Endothelial cell (in vitro differentiated cells): ENCODE data around the gene RGS21. TPM values are rescaled to one million over a fixed set of nuclear protein-coding genes. Genes with fewer than 3 reads are reported as not detected.

Experiments
- DNase-seq: peaks from one replicate; pipeline ENCODE4 v3.0.0; 2021; ENCODE audit warnings: low spot score
- H3K27ac Mint-ChIP-seq: one replicate; pipeline ENCODE4 v1.8.0; 2021; ENCODE audit warnings: mixed read lengths, inconsistent platforms; ENCODE audit not compliant: unreplicated experiment
- H3K27me3 Mint-ChIP-seq: one replicate; pipeline ENCODE4 v1.8.0; 2021; ENCODE audit warnings: mild to moderate bottlenecking, moderate library complexity, mixed read lengths, inconsistent platforms; ENCODE audit not compliant: unreplicated experiment
- H3K36me3 Mint-ChIP-seq: one replicate; pipeline ENCODE4 v1.8.0; 2021; ENCODE audit warnings: mild to moderate bottlenecking, low read depth, mixed read lengths, inconsistent platforms; ENCODE audit not compliant: unreplicated experiment
- H3K4me1 Mint-ChIP-seq: one replicate; pipeline ENCODE4 v1.8.0; 2021; ENCODE audit warnings: mild to moderate bottlenecking, mixed read lengths, inconsistent platforms; ENCODE audit not compliant: unreplicated experiment
- H3K4me3 Mint-ChIP-seq: one replicate; pipeline ENCODE4 v1.8.0; 2021; ENCODE audit warnings: mild to moderate bottlenecking, mixed read lengths, inconsistent platforms; ENCODE audit not compliant: unreplicated experiment
- H3K9me3 Mint-ChIP-seq: one replicate; pipeline ENCODE4 v1.8.0; 2021; ENCODE audit warnings: mixed read lengths, inconsistent platforms; ENCODE audit not compliant: unreplicated experiment
- total RNA-seq: library from RNA; stranded (reverse); fragmentation: NEBNext Ultra II Directional; extraction: Animal tissue kit (Norgen Biotek cat#: 25700); gene quantifications from one replicate; pipeline ENCODE4 v1.2.1, GENCODE V29; 2021; ENCODE audit not compliant: unreplicated experiment
- TF ChIP-seq, protein P1 (sequence below): fragments of 200-600 bp; sonication (generic); IDR thresholded peaks from one replicate; pipeline ENCODE4 v1.5.0; 2021; ENCODE audit warnings: antibody characterized with exemption; ENCODE audit not compliant: unreplicated experiment

Gene RGS21
- total RNA-seq, 1 donor from 2014 or later = not detected

DNA sequence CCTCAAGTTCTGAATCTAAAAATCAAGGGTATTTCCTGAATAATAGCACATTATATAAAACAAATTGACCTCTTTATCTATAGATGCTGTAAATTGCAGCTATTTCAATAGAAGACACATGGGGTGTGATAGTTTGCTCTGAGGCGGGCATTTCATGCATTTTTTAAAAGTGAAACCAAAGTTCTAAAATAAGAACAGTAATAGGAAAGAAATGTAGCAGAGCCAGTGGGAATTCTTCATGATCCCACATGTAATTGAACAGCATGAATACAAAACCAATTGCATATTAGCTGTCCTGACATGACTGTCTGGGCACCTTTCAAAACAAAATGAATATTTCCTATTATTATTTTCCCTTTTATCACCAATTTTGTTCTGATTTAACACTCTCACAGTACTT, 85.0 kb downstream of the RGS21 start:
- Mint-ChIP-seq H3K4me3 (no peak overlapping the region), H3K36me3 (no peaks in the 10 kb centered on the region), H3K9me3 (no peaks in the 10 kb centered on the region), H3K4me1 (peaks cover 8% of the 10 kb centered on the region), H3K27ac (no peak overlapping the region), H3K27me3 (no peaks in the 10 kb centered on the region)
- no peak for DNase-seq
- TF ChIP-seq, protein P1, sequence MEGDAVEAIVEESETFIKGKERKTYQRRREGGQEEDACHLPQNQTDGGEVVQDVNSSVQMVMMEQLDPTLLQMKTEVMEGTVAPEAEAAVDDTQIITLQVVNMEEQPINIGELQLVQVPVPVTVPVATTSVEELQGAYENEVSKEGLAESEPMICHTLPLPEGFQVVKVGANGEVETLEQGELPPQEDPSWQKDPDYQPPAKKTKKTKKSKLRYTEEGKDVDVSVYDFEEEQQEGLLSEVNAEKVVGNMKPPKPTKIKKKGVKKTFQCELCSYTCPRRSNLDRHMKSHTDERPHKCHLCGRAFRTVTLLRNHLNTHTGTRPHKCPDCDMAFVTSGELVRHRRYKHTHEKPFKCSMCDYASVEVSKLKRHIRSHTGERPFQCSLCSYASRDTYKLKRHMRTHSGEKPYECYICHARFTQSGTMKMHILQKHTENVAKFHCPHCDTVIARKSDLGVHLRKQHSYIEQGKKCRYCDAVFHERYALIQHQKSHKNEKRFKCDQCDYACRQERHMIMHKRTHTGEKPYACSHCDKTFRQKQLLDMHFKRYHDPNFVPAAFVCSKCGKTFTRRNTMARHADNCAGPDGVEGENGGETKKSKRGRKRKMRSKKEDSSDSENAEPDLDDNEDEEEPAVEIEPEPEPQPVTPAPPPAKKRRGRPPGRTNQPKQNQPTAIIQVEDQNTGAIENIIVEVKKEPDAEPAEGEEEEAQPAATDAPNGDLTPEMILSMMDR = no peak

DNA sequence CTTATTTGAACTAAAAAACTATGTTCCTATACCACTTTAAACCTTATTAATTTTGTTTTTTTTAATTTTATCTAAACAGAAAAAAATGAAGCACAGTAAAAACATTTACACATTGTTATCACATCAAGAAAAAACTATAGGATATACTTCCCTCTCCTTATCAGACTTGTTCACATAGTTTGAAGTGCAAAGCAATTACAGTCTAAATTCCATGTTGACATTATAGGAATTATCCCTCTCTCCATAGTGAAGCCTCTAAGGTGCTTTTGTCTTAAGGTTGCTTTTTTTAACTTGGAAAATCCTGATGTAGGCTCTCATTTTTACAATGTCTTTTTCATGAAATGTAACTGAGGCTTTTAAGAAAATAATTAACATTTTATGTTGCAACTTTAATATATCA, 85.8 kb downstream of the RGS21 start:
- TF ChIP-seq, protein P1 = no peak
- H3K27ac Mint-ChIP-seq = no peak overlapping the region
- H3K4me1 Mint-ChIP-seq = peaks cover 8% of the 10 kb centered on the region
- no peaks in the 10 kb centered on the region for H3K27me3 Mint-ChIP-seq
- no peaks in the 10 kb centered on the region for H3K36me3 Mint-ChIP-seq
- no peak overlapping the region for H3K4me3 Mint-ChIP-seq
- no peaks in the 10 kb centered on the region for H3K9me3 Mint-ChIP-seq
- DNase-seq = no peak

DNA sequence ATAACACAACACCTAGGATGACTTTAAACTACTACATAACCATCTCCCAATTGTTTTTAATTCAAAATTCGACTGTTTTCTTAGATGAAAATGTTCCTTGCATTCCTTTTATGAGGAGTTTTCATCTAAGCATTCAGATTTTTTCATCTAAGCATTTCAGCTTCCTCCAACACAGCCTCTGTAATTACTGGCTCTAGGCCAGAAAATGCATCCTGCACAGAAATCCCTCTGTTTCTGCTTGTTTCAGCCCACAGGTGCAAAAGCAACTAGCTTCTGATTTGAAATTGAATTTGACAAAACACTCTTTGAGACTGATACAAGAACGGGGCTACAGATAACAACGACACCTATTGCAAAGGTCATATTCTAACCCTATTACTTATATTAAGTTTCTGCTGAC, 90.4 kb downstream of the RGS21 start:
- TF ChIP-seq, protein P1 = no peak
- H3K4me3 Mint-ChIP-seq = no peak overlapping the region
- H3K27me3 Mint-ChIP-seq = no peaks in the 10 kb centered on the region
- H3K9me3 Mint-ChIP-seq = no peaks in the 10 kb centered on the region
- H3K4me1 Mint-ChIP-seq = no peaks in the 10 kb centered on the region
- no peak for DNase-seq
- no peaks in the 10 kb centered on the region for H3K36me3 Mint-ChIP-seq
- no peak overlapping the region for H3K27ac Mint-ChIP-seq

Other genes starting within 250 kb of the RGS21 start
- not detected for gene RGS18, start 158.5 kb upstream of the RGS21 start, total RNA-seq